ENCODE data around the gene KRTAP2-3. TPM values are rescaled to one million over a fixed set of nuclear protein-coding genes. Genes with fewer than 3 reads are reported as not detected.

KRTAP2-3 gene
- total and polyA plus RNA-seq, 10 of the 15 experiments (the other 5 are each of a cell fraction or from before 2014, with no cell fraction given) = not detected

DNA sequence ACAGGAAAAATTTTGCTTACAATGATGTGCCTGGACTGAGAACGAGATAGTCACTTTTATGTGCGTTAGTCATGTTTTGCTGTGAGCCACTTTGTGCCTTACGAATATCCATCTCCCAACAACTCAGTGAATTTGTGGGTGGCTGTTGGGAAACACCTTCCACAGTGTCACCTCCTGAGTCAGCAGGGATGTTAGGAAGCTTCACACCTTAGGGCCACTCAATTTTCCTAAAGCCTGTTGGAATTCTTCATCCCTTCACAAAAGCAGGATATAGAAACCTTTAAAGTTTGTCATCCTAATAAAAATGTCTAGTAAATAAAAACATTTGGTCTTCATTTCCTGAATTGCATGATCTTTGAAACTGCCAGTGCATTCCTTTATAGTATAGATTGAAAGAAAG lies 46.7 kb downstream of the KRTAP2-3 start:
- no peak for ATAC-seq
- Histone ChIP-seq H3K9me3 (replicated peaks; ENCODE audit: control insufficient read depth, insufficient read depth, low read length) (no peaks in the 10 kb centered on the region), H3K4me2 (ENCODE audit: control insufficient read depth, insufficient read depth) (no peak overlapping the region), H3K9ac (ENCODE audit: control insufficient read depth, insufficient read depth, low read length) (no peak overlapping the region), H3K36me3 (ENCODE audit: control insufficient read depth in 2 of 2, insufficient read depth in 2 of 2, low read length in 1 of 2) (no peaks in the 10 kb centered on the region), H2AFZ (ENCODE audit: control insufficient read depth, low read depth, low read length) (no peak overlapping the region), H3K27ac (ENCODE audit: control insufficient read depth, insufficient read depth) (no peak overlapping the region), H3K4me1 (ENCODE audit: control insufficient read depth, insufficient read depth, low read length) (no peaks in the 10 kb centered on the region), H3K27me3 (replicated peaks in 1 of 2; ENCODE audit: control insufficient read depth in 2 of 2, insufficient read depth in 2 of 2, low read length in 1 of 2) (peaks cover 0 to 3% of the 10 kb centered on the region in 2 experiments; a peak in 2 of 4 replicates), H3K79me2 (ENCODE audit: control insufficient read depth, insufficient read depth, low read length) (no peaks in the 10 kb centered on the region), H3K4me3 (no peak overlapping the region), H4K20me1 (ENCODE audit: control insufficient read depth, insufficient read depth) (no peaks in the 10 kb centered on the region)
- ChIA-PET POLR2A (no interaction called here), RAD21 (ENCODE audit: unreplicated experiment) (no interaction called here), CTCF (interaction anchor here (0.6 kb wide), 1 partner anchor 635 kb away, joined by 3 read pairs; no protein-coding TSS in a partner anchor), SMC1A (ENCODE audit: uncharacterized antibody, unreplicated experiment) (no interaction called here)
- in situ Hi-C loops (cut with MboI) (no loop called here), intact Hi-C loops (cut with micrococcal nuclease; ENCODE audit: unreplicated experiment) (no loop called here)
- FAIRE-seq = no peak
- TF ChIP-seq TARDBP (IDR thresholded peaks at IDR 0.05; ENCODE audit: borderline replicate concordance) (no peak), MYB (IDR thresholded peaks at IDR 0.05; ENCODE audit: borderline replicate concordance, low read depth, low read length) (no peak), POLR2AphosphoS5 (IDR thresholded peaks at IDR 0.05; ENCODE audit: low read length) (no peak), YBX1 (IDR thresholded peaks at IDR 0.05) (no peak), NRF1 (conservative IDR thresholded peaks at IDR 0.05; ENCODE audit: low read depth, low read length) (no peak), BRCA1 (IDR thresholded peaks at IDR 0.05; ENCODE audit: low read depth, low read length) (no peak), KAT2A (conservative IDR thresholded peaks at IDR 0.05; ENCODE audit: control insufficient read depth, low read depth, low read length) (no peak)
- TF ChIP-seq, protein P1, sequence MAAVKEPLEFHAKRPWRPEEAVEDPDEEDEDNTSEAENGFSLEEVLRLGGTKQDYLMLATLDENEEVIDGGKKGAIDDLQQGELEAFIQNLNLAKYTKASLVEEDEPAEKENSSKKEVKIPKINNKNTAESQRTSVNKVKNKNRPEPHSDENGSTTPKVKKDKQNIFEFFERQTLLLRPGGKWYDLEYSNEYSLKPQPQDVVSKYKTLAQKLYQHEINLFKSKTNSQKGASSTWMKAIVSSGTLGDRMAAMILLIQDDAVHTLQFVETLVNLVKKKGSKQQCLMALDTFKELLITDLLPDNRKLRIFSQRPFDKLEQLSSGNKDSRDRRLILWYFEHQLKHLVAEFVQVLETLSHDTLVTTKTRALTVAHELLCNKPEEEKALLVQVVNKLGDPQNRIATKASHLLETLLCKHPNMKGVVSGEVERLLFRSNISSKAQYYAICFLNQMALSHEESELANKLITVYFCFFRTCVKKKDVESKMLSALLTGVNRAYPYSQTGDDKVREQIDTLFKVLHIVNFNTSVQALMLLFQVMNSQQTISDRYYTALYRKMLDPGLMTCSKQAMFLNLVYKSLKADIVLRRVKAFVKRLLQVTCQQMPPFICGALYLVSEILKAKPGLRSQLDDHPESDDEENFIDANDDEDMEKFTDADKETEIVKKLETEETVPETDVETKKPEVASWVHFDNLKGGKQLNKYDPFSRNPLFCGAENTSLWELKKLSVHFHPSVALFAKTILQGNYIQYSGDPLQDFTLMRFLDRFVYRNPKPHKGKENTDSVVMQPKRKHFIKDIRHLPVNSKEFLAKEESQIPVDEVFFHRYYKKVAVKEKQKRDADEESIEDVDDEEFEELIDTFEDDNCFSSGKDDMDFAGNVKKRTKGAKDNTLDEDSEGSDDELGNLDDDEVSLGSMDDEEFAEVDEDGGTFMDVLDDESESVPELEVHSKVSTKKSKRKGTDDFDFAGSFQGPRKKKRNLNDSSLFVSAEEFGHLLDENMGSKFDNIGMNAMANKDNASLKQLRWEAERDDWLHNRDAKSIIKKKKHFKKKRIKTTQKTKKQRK (IDR thresholded peaks at IDR 0.05; ENCODE audit: low read depth, low read length) = no peak
- WGBS (ENCODE audit: insufficient coverage, insufficient replicate concordance, low lambda C conversion rate, missing lambda C conversion rate) = 21% methylated on average over 3 of the region's 3 CpGs
- no TSS peak for BruUV-seq (replicated peaks)
- DNase-seq (ENCODE audit: low read depth, low spot score) = no peak

All from GM12878 (cell line).